HG02798 (cell line): Measurements from ENCODE around the gene OTOG.

ENCODE experiments used
- ATAC-seq: cut with Tn5 transposase; IDR thresholded peaks from one replicate; pipeline ENCODE4 v1.9.1; 2021; ENCODE audit warnings: mild to moderate bottlenecking; ENCODE audit not compliant: unreplicated experiment, poor library complexity

Gene OTOG

DNA sequence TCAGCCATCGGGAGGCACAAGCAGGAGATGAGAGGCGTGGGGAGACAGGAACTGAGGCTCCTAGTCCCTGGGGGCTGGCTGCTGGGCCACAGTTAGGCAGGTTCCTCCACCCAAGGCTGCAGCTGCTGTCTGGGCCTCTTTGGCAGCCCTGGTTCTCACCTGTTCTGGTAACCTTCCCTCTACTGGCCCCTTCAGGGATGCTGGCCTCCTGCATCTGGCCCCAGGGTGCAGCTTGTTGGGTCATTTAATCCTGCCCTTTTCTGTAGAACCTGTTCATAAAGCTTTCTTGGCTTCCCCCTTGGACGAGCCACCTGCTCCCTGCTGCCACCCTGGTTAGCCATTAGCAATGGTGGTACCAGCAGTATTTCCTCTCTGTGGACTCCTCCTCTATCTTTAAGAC, 8.3 kb upstream of the OTOG start:
- no peak for ATAC-seq

DNA sequence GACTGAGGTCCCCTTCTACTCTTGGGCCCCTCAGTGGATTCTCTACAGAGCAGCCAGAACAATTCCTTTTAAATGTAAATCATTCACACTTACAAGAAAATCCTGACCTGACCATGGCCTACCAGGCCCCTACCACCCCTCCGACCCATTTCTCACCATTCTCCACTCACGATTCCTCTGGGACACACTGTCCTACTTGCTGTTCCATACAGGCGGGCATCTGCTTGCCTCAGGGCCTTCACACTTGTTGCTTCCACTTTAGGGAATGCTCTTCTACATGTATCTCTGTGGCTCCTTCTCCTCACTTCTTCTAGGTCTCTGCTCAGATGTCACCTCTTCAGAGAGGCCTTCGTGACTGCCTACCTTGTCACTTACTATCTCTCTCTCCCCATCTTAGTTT, 6.3 kb upstream of the OTOG start:
- ATAC-seq, result no peak

- no peak for ATAC-seq
Measured at GRCh38 chr11:17541330-17541885, 5.7 kb upstream of the OTOG start.

DNA sequence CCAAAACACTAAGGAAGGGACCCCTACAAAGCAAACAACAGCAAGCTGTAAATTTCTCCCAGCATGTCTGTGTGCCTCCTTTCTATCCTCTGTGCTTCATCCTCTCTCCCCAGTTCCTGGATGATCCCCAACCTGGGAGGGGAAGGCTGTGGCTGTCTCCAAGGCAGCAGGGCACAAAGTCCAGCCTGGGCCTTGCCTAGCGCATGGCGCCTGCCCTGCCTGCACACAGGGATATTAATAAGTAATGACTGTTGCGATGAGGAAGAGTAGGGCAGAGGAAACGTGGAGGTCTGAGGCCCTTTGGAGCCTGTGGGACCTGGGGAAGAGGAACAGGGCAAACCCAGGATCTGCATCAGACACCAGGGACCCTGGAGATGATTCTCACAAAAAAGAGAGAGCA, 4.8 kb upstream of the OTOG start:
- no peak for ATAC-seq

GRCh38 chr11:17543041-17543440, 4.0 kb upstream of the OTOG start:
- no peak for ATAC-seq

DNA sequence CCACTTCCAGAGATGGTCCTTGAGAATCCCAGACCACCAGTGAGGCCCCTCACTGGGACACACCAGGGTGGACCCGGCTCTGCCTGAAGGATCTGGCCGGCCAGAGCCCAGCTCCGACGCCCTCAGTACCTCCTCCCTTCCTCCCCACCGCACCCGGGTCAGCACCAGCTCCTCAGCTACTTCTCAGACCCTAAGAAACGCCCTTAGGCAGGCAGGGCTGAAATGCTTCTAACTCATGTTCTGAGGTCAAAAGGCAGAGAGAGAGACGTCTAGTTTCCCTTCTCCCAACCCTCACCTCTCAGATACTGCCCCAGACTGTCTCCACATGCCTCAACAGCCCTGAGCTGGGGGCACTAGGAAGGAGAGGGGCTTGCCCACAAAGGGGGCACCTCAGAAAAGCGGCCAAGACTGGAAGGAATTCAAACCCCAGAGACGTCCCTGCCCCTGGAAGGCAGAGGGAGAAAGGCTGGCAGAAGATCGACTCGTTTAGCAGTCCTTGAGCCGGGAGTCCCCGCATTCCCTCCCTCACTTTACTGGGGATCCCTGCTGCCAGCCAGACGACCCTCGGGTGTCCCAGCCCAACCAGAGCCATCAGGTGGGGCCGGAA, 3.4 kb upstream of the OTOG start:
- ATAC-seq, result no peak

- ATAC-seq, result no peak
Measured at GRCh38 chr11:17544181-17544622, 2.9 kb upstream of the OTOG start, which contains the start of gene USH1C. USH1C (minus strand) TSS chr11:17544416; CDS start chr11:17544307, 109 bp downstream.

GRCh38 chr11:17546240-17546639, 819 bp upstream of the OTOG start:
- no peak for ATAC-seq

- no peak for ATAC-seq
Measured at GRCh38 chr11:17547932-17548331, 873 bp downstream of the OTOG start.

DNA sequence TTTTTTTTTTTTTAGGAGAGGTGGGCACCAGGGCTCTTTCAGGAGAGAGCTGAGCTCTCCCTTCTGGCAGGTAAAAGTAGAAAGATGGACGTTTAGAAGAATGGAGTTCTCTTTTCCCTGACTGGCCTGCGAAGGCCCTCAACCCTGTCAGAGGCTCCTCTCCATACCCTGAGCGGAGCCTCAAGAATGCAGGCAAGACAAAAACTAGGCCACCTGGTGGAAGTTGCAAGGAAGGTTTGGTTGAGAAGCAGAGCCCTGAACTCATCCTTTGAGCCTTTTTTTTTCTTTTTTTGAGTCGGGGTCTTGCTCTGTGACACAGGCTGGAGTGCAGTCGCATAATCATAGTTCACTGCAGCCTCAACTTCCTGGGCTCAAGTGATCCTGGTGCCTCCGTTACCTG, 1.4 kb downstream of the OTOG start:
- ATAC-seq, result no peak

DNA sequence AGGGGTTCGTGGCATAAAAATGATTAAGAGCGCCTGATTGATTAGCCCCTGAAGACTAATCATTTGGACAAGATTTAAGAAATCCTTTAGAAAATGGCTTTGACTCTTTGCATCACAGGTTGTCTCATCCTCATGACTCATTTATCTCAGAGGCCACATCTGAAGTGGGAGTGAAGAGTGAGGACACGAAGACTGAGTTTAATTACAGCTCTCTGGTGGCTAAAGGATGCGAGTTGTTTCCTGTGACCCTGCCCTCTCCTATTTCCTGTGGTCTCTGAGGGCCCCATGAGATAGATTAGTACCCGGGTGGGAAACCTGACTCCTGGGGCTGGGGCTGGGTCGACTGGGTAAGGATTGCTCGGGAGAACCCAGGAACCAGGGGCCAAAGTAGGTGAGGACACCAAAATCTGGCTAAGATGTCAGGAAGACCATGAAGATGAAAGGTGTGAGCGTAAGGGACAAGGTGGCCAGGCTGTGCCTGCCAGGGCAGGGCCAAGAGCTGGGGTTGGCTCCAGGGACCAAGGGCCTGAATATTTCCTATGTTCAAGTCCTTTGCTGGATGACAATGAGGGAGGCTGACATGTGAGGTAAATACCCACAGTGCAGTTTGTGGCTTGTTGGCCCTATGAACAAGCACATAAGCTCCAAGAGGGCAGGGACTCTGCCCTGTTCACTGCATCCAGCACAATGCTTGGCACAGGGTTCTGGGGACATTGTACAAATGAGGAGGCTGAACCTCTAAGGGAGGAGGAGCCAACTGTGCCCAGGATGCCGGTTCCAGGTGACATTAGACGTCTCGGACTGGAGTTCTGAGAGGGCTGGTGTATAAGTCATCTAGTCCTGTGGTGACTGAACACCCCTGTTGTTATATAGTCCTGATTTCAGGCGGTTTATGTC, 3.6 kb downstream of the OTOG start:
- ATAC-seq, result no peak

DNA sequence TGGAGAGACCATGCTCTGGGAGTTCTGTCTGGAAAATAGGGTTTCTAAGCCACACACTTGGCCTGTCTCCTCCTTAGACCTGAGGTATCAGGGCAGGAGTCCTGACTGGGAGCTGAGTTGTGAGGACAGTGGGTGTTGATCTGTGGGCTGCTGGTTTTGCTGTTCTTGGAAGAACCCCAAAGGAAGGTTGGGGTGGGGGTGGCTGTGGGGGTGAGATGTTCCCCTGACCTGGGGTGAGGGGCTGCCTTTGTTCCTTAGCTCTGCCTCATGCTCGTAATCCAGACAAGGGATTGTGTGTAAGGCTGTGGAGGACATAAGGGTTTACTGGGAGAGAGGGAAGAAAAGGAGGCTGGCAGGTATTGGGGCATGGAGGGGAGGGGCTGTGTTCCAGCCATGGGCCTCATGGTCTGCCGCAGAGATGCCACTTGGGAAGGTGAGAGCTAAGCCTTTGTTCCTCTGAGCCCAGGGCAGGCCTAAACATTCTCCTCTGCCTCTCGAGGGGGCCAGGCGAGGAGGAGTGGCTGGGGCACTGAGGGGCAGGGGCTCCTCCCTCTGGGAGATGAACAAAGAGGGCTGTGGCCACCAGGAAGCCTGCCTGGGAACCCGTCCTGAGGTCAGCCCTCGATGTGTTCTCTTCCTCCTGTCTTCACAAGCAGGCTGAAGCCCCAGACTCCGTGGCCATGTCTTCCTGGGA, 4.4 kb downstream of the OTOG start:
- no peak for ATAC-seq

- ATAC-seq, result no peak
Measured at GRCh38 chr11:17552041-17552355, 4.9 kb downstream of the OTOG start.

DNA sequence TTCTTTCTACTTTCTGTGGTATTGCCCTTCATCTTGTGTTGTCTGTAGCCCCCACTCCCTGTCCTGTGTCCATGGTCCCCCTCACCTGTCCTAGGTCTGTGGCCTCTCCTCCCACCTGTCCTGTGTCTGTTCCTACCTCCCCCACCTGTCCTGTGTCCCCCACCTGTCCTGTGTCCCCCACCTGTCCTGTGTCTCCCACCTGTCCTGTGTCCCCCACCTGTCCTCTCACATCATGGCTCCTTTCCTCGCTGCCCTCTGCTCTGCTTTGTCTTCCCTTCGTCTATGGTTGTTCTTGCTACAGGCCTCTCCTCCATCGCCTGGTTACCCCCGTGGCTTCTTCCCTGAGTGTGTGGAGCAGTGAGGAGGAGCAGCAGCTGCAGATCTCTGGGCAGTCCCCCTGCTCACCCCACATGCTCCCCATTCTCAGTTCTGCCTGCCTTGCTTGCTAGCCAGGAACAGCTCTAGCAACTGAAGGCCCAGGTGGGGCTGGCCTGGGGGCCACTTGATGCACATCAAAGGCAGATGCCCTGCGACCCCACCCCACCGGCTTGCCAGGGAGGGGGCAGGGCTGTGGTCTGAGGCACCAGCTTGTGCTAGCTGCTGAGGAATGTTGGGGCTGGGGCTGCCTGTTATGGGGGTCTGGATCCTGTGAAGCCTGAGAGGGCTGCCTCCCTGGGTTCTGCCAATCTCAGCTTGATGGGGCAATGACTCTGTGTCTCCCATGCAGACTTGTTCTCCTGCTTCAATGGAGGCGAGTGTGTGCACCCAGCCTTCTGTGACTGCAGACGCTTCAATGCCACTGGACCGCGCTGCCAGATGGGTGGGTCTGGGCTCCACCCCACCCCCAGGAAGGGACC, 5.6 kb downstream of the OTOG start:
- no peak for ATAC-seq

GRCh38 chr11:17553249-17553546, 6.1 kb downstream of the OTOG start:
- no peak for ATAC-seq

GRCh38 chr11:17554487-17554886, 7.4 kb downstream of the OTOG start:
- ATAC-seq, result no peak

DNA sequence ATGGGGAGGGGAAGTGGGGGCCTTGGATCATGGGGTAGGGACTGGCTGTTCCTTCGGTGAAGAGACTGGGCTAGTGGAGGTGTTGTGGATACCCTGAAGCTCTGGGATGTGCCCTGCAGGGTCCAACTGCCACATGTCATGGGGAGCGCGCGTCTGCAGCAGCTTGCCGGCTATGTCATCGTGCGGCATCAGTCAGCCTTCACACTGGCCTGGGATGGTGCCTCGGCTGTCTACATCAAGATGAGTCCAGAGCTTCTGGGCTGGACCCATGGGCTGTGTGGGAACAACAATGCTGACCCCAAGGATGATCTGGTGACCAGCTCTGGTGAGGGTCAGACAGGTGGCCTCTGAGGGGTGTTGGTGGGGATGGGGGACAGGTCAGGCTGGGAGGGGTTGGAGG, 9.9 kb downstream of the OTOG start:
- no peak for ATAC-seq

DNA sequence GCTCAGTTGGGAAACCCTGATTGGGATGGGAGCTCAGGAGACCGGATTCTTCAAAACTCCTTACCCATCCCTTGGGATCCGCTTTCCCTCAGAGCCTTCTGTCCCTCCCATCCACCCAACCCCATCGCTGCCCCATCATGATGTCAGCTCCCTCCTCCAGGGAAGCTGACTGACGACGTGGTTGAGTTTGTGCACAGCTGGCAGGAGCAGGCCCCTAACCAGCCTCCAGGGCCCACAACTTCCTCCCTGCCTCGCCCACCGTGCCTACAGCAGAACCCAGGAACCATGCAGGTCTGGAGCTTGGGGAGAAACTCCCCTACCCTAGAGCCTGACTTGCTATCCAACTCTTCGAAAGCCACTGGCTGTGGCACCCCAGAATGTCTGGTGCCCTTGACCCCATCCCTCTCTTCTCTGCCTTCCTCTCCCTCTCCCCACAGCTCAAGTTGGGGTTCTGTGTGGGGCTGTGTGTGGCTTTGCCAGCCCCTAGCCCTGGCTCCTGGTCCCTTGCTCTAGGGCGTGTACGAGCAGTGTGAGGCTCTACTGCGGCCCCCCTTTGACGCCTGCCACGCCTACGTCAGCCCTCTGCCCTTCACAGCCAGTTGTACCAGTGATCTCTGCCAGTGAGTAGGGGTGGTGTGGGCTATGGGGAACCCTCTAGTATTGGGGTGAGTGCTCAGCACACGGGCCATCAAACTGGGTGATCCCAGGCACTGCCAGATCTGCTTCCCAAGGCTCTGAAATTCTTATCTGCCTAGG, 11.1 kb downstream of the OTOG start:
- ATAC-seq, result no peak

DNA sequence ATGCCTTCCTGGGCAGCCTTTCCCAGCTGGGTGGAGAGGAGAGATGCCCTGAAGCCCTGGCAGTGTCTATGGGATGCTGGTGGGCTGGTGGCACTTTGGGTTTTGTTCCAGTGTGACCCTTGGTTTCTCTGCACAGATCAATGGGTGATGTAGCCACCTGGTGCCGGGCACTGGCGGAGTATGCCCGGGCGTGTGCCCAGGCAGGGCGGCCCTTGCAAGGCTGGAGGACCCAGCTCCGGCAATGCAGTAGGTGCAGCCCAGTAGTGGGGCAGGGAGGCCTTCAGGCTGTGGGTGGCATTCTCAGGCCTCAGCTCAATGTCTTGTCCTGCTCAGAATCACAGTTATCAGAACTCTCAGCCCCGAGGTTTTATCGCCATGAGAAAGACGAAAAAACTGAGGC, 11.9 kb downstream of the OTOG start:
- no peak for ATAC-seq
